T-helper 22 cell (primary cell): Measurements from ENCODE around the gene C2orf42.
"Not testable (repeated sequence)": the region's sequence is repeated elsewhere in the genome, so short reads cannot be mapped to it uniquely, and the experiment has no call there.

Experiments
- DNase-seq: peaks from one replicate; pipeline ENCODE4 v3.0.0-alpha.2; 2020; ENCODE audit warnings: low read depth

C2orf42 gene

GRCh38 chr2:70169654-70170245 is 21.1 kb downstream of the C2orf42 start:
- not testable (repeated sequence) for DNase-seq

- no peak for DNase-seq
These were observed 29.7 kb downstream of the C2orf42 start for GRCh38 chr2:70161069-70161534.

- no peak for DNase-seq
These were observed 30.3 kb downstream of the C2orf42 start for GRCh38 chr2:70160545-70160944.

- DNase-seq, result not testable (repeated sequence)
These were observed 41.6 kb downstream of the C2orf42 start for GRCh38 chr2:70149130-70149686.

GRCh38 chr2:70148211-70148760 is 42.5 kb downstream of the C2orf42 start:
- not testable (repeated sequence) for DNase-seq

- DNase-seq, result no peak
These were observed 44.7 kb downstream of the C2orf42 start for GRCh38 chr2:70145851-70146739.

GRCh38 chr2:70145144-70145490 is 45.7 kb downstream of the C2orf42 start:
- DNase-seq, result no peak

- no peak for DNase-seq
These were observed 46.2 kb downstream of the C2orf42 start for GRCh38 chr2:70144443-70145143.

- no peak for DNase-seq
These were observed 47.3 kb downstream of the C2orf42 start for GRCh38 chr2:70143314-70144150.

- DNase-seq, result peak; percentile 99
These were observed 48.1 kb downstream of the C2orf42 start for GRCh38 chr2:70142590-70143313.

GRCh38 chr2:70141902-70142589 is 48.8 kb downstream of the C2orf42 start:
- no peak for DNase-seq

GRCh38 chr2:70141212-70141901 is 49.5 kb downstream of the C2orf42 start:
- no peak for DNase-seq

- no peak for DNase-seq
These were observed 50.0 kb downstream of the C2orf42 start for GRCh38 chr2:70140791-70141211.

GRCh38 chr2:70134323-70134983 is 56.4 kb downstream of the C2orf42 start:
- DNase-seq, result not testable (repeated sequence)

- DNase-seq, result peak; percentile 57
These were observed 57.1 kb downstream of the C2orf42 start for GRCh38 chr2:70133491-70134322.

GRCh38 chr2:70133127-70133452 is 57.7 kb downstream of the C2orf42 start:
- no peak for DNase-seq

- DNase-seq, result no peak
These were observed 58.3 kb downstream of the C2orf42 start for GRCh38 chr2:70132244-70133126.
